Hematopoietic multipotent progenitor cell treated with erythropoietin and hydrocortisone succinate and interleukin-3 and kit ligand, for 8 days (in vitro differentiated cells): Measurements from ENCODE around the gene SPRED2.

Source experiments
- DNase-seq: peaks from one replicate; pipeline ENCODE4 v3.0.0-alpha.2; 2015

SPRED2 gene

GRCh38 chr2:65438137-65438899 lies 5.9 kb upstream of the SPRED2 start:
- no peak for DNase-seq

GRCh38 chr2:65437392-65438135 lies 5.2 kb upstream of the SPRED2 start:
- DNase-seq, result no peak

- no peak for DNase-seq
Measured at GRCh38 chr2:65436824-65437221, 4.4 kb upstream of the SPRED2 start.

- DNase-seq, result peak; percentile 77
Measured at GRCh38 chr2:65436169-65436823, 3.9 kb upstream of the SPRED2 start.

GRCh38 chr2:65435625-65436168 lies 3.3 kb upstream of the SPRED2 start:
- peak; percentile 60 for DNase-seq

GRCh38 chr2:65434592-65435241 lies 2.3 kb upstream of the SPRED2 start:
- no peak for DNase-seq

- peak; percentile 52 for DNase-seq
Measured at GRCh38 chr2:65431421-65432226, 775 bp downstream of the SPRED2 start.

- peak; percentile 83 for DNase-seq
Measured at GRCh38 chr2:65430603-65431420, 1.6 kb downstream of the SPRED2 start.

GRCh38 chr2:65429786-65430602 lies 2.4 kb downstream of the SPRED2 start:
- no peak for DNase-seq

GRCh38 chr2:65427532-65427931 lies 4.9 kb downstream of the SPRED2 start:
- no peak for DNase-seq

GRCh38 chr2:65425276-65425675 lies 7.1 kb downstream of the SPRED2 start:
- no peak for DNase-seq

- DNase-seq, result no peak
Measured at GRCh38 chr2:65424391-65424790, 8.0 kb downstream of the SPRED2 start.

- DNase-seq, result no peak
Measured at GRCh38 chr2:65421432-65421748, 11.0 kb downstream of the SPRED2 start.

GRCh38 chr2:65420712-65421431 lies 11.5 kb downstream of the SPRED2 start:
- DNase-seq, result peak; percentile 43

- no peak for DNase-seq
Measured at GRCh38 chr2:65417509-65418085, 14.8 kb downstream of the SPRED2 start.

- DNase-seq, result no peak
Measured at GRCh38 chr2:65416945-65417344, 15.5 kb downstream of the SPRED2 start.

GRCh38 chr2:65416321-65416720 lies 16.1 kb downstream of the SPRED2 start:
- no peak for DNase-seq

- no peak for DNase-seq
Measured at GRCh38 chr2:65415091-65415490, 17.3 kb downstream of the SPRED2 start.

- no peak for DNase-seq
Measured at GRCh38 chr2:65413610-65414009, 18.8 kb downstream of the SPRED2 start.
